Measurements from ENCODE around the gene ALDH16A1.

ALDH16A1 gene

DNA sequence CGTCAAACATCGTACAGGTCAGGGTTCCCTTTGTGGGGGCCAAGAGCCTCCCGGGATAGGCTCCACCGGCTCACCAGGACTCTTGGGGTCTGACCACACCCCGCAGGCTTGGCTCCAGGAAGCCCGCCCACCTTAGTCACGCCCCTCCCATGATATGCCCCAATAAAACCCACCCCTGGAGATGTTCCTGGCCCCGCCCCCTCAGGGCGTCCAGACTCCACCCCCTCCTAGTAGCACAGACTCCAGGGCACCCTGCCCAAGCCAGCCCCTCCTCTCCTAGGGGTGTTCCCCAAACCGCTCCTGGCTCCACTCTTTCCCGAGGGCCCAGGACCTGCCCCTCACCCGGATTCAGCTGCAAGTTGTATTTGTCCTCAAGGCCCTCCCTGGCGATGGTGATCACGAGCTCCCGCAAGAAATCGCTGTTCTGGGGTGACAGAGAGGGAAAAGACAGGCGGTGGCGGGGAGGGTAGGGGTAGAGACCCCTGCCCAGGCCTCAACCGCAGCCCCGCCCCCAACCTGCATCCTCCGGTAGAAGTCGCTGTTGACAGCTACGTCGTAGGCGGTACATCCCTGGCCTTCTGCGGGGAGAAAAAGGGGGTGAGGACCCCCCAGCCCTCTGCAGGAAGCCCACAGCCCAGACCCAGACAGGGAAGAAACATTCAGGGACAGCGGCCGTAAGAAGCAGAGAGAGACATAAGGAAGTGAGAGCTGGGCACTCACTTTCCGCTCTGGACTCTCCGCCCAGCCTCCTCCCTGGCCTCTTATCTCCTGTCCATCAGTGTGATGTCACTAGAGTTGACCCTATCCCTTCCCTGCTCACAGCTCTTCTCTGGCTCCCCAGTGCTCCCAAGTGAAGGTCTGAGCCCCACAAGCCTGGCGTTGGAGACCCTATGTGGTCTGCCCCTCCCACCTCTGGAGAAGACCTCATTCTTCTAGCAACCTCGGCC, 5.3 kb upstream of the ALDH16A1 start:
- POLR2A ChIA-PET = interaction anchor here (0.6 kb wide), 1 partner anchor 23 kb away, joined by 4 read pairs; no protein-coding TSS in a partner anchor
- no peak for DNase-seq (ENCODE audit: extremely low spot score)
- CTCF ChIA-PET = interaction anchor here (0.9 to 1.1 kb wide), 2 partner anchors 22 to 26 kb away, joined by 3 read pairs; no protein-coding TSS in a partner anchor
- TF ChIP-seq, protein P1, sequence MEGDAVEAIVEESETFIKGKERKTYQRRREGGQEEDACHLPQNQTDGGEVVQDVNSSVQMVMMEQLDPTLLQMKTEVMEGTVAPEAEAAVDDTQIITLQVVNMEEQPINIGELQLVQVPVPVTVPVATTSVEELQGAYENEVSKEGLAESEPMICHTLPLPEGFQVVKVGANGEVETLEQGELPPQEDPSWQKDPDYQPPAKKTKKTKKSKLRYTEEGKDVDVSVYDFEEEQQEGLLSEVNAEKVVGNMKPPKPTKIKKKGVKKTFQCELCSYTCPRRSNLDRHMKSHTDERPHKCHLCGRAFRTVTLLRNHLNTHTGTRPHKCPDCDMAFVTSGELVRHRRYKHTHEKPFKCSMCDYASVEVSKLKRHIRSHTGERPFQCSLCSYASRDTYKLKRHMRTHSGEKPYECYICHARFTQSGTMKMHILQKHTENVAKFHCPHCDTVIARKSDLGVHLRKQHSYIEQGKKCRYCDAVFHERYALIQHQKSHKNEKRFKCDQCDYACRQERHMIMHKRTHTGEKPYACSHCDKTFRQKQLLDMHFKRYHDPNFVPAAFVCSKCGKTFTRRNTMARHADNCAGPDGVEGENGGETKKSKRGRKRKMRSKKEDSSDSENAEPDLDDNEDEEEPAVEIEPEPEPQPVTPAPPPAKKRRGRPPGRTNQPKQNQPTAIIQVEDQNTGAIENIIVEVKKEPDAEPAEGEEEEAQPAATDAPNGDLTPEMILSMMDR (IDR thresholded peaks at IDR 0.05; ENCODE audit: control extremely low read depth, extremely low read depth, low read depth, missing control alignments) = no peak

GRCh38 chr19:49448432-49448786, 4.6 kb upstream of the ALDH16A1 start:
- TF ChIP-seq, protein P1 (IDR thresholded peaks at IDR 0.05; ENCODE audit: control extremely low read depth, extremely low read depth, low read depth, missing control alignments) = no peak
- ChIA-PET CTCF (interaction anchor here (0.9 kb wide), 1 partner anchor 25 kb away, joined by 3 read pairs; no protein-coding TSS in a partner anchor), POLR2A (no interaction called here)
- no peak for DNase-seq (ENCODE audit: extremely low spot score)

DNA sequence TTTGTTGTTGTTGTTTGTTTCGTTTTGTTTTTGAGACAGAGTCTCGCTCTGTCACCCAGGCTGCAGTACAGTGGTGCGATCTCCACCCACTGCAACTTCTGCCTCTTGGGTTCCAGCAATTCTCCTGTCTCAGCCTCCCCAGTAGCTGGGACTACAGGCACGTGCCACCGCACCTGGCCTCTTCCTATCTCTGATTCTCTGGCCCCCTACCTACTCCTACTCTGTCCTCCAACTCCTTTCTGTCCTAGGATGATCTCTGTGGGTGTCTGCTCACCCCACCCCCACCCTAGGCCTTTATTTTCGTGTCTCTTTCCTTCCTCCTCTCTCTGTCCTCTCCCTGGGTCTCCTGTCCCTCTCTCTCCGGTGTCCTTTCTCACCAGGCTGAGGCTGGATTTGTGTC, 2.6 kb upstream of the ALDH16A1 start:
- TF ChIP-seq, protein P1 (IDR thresholded peaks at IDR 0.05; ENCODE audit: control extremely low read depth, extremely low read depth, low read depth, missing control alignments) = no peak
- no peak for DNase-seq (ENCODE audit: extremely low spot score)
- POLR2A ChIA-PET = no interaction called here
- CTCF ChIA-PET = interaction anchor here (2.4 kb wide), 1 partner anchor 8 kb away, joined by 8 read pairs; no protein-coding TSS in a partner anchor

GRCh38 chr19:49451430-49452181, 1.4 kb upstream of the ALDH16A1 start, which contains the start of gene PIH1D1:
Gene PIH1D1 (minus strand): TSS chr19:49451814. CDS start chr19:49451574, 240 bp downstream.
- TF ChIP-seq, protein P1 (IDR thresholded peaks at IDR 0.05; ENCODE audit: control extremely low read depth, extremely low read depth, low read depth, missing control alignments) = no peak
- DNase-seq (ENCODE audit: extremely low spot score) = peak; percentile 92
- ChIA-PET POLR2A (interaction anchor here (0.5 to 1.4 kb wide), 5 partner anchors 9 to 938 kb away, joined by 3 to 11 read pairs (median 4); no protein-coding TSS in a partner anchor), CTCF (interaction anchor here (0.7 to 3.2 kb wide), 8 partner anchors 9 to 230 kb away, joined by 3 to 15 read pairs (median 3); partner anchors contain the start of gene KASH5)

GRCh38 chr19:49453757-49454240, 774 bp downstream of the ALDH16A1 start:
- TF ChIP-seq, protein P1 (IDR thresholded peaks at IDR 0.05; ENCODE audit: control extremely low read depth, extremely low read depth, low read depth, missing control alignments) = no peak
- ChIA-PET POLR2A (interaction anchor here (1.0 kb wide), 2 partner anchors 11 to 20 kb away, joined by 3 to 4 read pairs; partner anchors contain the start of gene FLT3LG), CTCF (interaction anchor here (1.0 to 8.0 kb wide), 5 partner anchors 9 to 19 kb away, joined by 3 to 72 read pairs (median 5); partner anchors contain the start of genes FLT3LG and SLC17A7)
- no peak for DNase-seq (ENCODE audit: extremely low spot score)
